ENCODE results near the gene RNF114.
"Not testable (repeated sequence)": the region's sequence is repeated elsewhere in the genome, so short reads cannot be mapped to it uniquely, and the experiment has no call there.

RNF114 gene

GRCh38 chr20:49985157-49985556 is 49.0 kb downstream of the RNF114 start:
- DNase-seq, result no peak

GRCh38 chr20:49985617-49986016 is 49.4 kb downstream of the RNF114 start:
- no peak for DNase-seq

GRCh38 chr20:49986049-49986448 is 49.9 kb downstream of the RNF114 start:
- DNase-seq, result no peak

GRCh38 chr20:49987015-49987867 is 51.0 kb downstream of the RNF114 start:
- no peak for DNase-seq

GRCh38 chr20:49987868-49988690 is 51.9 kb downstream of the RNF114 start:
- DNase-seq, result peak in 1 of 51 donors; percentile 1

- peak in 7 of 51 donors; percentile 16 to 52 (median 24) for DNase-seq
These were observed 53.3 kb downstream of the RNF114 start for GRCh38 chr20:49989234-49990065.

GRCh38 chr20:49990271-49990720 is 54.1 kb downstream of the RNF114 start:
- DNase-seq, result peak in 11 of 51 donors; percentile 9 to 39 (median 22)

GRCh38 chr20:49993301-49993751 is 57.1 kb downstream of the RNF114 start:
- DNase-seq, result no peak

- no peak for DNase-seq
These were observed 59.4 kb downstream of the RNF114 start for GRCh38 chr20:49995586-49995985.

GRCh38 chr20:49998478-49999188 is 62.4 kb downstream of the RNF114 start:
- DNase-seq, result not testable (repeated sequence)

GRCh38 chr20:49999329-49999728 is 63.1 kb downstream of the RNF114 start:
- no peak for DNase-seq

- not testable (repeated sequence) for DNase-seq
These were observed 64.5 kb downstream of the RNF114 start for GRCh38 chr20:50000548-50001222.

- no peak for DNase-seq
These were observed 65.7 kb downstream of the RNF114 start for GRCh38 chr20:50001784-50002311.

- no peak for DNase-seq
These were observed 67.1 kb downstream of the RNF114 start for GRCh38 chr20:50003253-50003656.

Measured in hypothalamus (tissue), 51 donors.